NT2/D1 (cell line): ENCODE measurements around the gene TMEM98.

ENCODE experiments used
- DNase-seq: peaks from one replicate; pipeline ENCODE4 v3.0.0-alpha.2; 2011; ENCODE audit warnings: low read depth, low spot score
- H3K27me3 ChIP-seq: 2 replicates; pipeline ENCODE4 v1.6.0; 2011; ENCODE audit warnings: mild to moderate bottlenecking; ENCODE audit not compliant: insufficient read length, insufficient read depth
- H3K36me3 ChIP-seq: 2 replicates; pipeline ENCODE4 v1.6.1; 2011; ENCODE audit warnings: mild to moderate bottlenecking, low read length, mixed read lengths; ENCODE audit not compliant: insufficient read depth, insufficient read length
- H3K4me1 ChIP-seq: 2 replicates; pipeline ENCODE4 v1.5.1; 2011; ENCODE audit not compliant: insufficient read depth, insufficient read length
- H3K4me3 ChIP-seq: 2 replicates; pipeline ENCODE4 v1.5.1; 2011; ENCODE audit warnings: low read depth; ENCODE audit not compliant: insufficient read length
- H3K9ac ChIP-seq: 2 replicates; pipeline ENCODE4 v1.6.0; 2011; ENCODE audit warnings: low read depth; ENCODE audit not compliant: insufficient read length
- H3K9me3 ChIP-seq: 2 replicates; pipeline ENCODE4 v1.5.1; 2011; ENCODE audit warnings: mild to moderate bottlenecking, low read length; ENCODE audit not compliant: insufficient read depth
- SUZ12 ChIP-seq: IDR thresholded peaks from 2 replicates; pipeline ENCODE4 v1.6.1; 2011; ENCODE audit not compliant: insufficient read length, insufficient read depth; ENCODE audit errors: extremely low read depth
- YY1 ChIP-seq: IDR thresholded peaks from 2 replicates; pipeline ENCODE4 v1.6.1; 2011; ENCODE audit not compliant: insufficient read length, insufficient read depth
- ZNF274 ChIP-seq: IDR thresholded peaks from 2 replicates; pipeline ENCODE4 v1.6.1; 2011; ENCODE audit warnings: mild to moderate bottlenecking, low read depth, low read length

TMEM98 gene

DNA sequence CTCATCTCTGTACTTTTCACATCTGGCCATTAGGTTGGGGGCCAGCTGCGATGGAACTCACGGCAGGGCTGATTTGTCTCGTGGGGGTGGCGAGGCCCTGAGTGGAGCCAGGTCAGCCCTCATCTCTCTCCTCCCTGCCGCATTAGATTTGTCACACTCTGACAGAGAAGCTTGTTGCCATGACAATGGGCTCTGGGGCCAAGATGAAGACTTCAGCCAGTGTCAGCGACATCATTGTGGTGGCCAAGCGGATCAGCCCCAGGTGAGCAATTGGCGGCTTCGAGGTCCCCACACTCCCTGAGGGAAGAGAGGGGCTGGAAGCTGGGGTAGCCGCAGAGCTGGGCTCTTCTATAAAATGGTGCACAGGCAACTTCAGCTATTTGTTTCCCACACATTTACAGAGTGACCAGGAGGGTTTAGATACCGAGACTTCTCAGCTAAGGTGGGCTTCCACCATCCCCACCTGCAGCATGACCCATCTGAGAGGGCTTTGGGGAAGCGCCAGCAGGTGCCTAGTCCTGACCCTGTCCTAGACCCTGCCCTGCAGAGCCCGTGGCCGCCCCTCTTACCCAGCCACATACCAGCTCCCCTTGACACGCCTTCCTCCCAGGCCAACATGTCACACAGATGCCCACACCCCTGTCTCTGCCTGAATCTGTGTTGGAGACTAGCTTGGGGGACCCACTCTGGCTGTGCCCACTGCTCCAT, 8.4 kb downstream of the TMEM98 start:
- Histone ChIP-seq H3K27me3 (no peaks in the 10 kb centered on the region), H3K36me3 (peaks cover 85% of the 10 kb centered on the region), H3K4me3 (no peak overlapping the region), H3K9me3 (peaks cover 7% of the 10 kb centered on the region; the same call in 1 of the 2 replicates), H3K4me1 (peaks cover 6% of the 10 kb centered on the region), H3K9ac (no peak overlapping the region)
- TF ChIP-seq YY1 (no peak), SUZ12 (no peak), ZNF274 (no peak)
- no peak for DNase-seq

DNA sequence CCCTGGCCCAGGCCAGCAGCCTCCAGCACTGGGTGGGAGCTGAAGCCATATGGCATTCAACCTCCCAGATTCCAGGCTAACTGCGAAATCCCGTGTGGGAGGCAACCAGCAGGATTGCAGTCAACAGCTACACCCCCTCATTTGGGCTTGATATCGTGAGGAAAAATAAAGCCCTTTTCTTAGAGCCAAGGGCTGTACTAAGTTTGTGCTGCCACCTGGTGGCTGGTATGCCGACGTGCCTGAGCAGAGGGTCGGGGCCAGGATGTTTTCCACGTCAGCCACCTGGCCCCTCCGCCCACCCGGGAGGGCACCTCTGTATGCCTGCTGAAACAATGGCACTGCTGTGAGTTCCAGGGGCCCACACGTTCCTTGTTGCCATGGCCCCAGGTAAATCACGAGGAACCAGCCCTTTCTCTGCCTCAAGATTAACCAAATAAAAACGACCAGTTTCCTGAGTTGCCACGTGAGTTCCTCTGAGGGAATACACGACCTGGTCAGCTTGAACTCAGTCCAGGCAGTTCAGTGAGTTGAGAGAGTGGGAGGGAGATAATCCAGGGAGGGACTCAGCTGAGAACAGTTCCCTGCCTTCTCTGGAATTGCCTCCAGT, 9.0 kb downstream of the TMEM98 start:
- peak; percentile 58 for DNase-seq

DNA sequence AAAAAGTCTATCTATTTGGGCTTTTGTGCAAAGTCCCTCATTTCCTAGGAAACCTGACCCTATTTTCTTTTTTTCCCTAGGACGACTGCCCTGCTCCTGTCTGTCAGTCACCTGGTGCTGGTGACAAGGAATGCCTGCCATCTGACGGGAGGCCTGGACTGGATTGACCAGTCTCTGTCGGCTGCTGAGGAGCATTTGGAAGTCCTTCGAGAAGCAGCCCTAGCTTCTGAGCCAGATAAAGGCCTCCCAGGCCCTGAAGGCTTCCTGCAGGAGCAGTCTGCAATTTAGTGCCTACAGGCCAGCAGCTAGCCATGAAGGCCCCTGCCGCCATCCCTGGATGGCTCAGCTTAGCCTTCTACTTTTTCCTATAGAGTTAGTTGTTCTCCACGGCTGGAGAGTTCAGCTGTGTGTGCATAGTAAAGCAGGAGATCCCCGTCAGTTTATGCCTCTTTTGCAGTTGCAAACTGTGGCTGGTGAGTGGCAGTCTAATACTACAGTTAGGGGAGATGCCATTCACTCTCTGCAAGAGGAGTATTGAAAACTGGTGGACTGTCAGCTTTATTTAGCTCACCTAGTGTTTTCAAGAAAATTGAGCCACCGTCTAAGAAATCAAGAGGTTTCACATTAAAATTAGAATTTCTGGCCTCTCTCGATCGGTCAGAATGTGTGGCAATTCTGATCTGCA, 12.9 kb downstream of the TMEM98 start:
- Histone ChIP-seq H3K36me3 (peaks cover 59% of the 10 kb centered on the region), H3K9ac (no peak overlapping the region), H3K27me3 (no peaks in the 10 kb centered on the region), H3K4me3 (no peak overlapping the region), H3K4me1 (peaks cover 6% of the 10 kb centered on the region), H3K9me3 (peaks cover 7% of the 10 kb centered on the region; the same call in 1 of the 2 replicates)
- DNase-seq: no peak
- TF ChIP-seq ZNF274: no peak

More for the DNA sequence above, 9.0 kb downstream of the TMEM98 start:
- TF ChIP-seq ZNF274 (no peak), SUZ12 (no peak), YY1 (no peak)
- Histone ChIP-seq H3K27me3 (no peaks in the 10 kb centered on the region), H3K36me3 (peaks cover 85% of the 10 kb centered on the region), H3K4me1 (peaks cover 6% of the 10 kb centered on the region), H3K9me3 (peaks cover 7% of the 10 kb centered on the region; the same call in 1 of the 2 replicates), H3K4me3 (no peak overlapping the region), H3K9ac (no peak overlapping the region)

DNA sequence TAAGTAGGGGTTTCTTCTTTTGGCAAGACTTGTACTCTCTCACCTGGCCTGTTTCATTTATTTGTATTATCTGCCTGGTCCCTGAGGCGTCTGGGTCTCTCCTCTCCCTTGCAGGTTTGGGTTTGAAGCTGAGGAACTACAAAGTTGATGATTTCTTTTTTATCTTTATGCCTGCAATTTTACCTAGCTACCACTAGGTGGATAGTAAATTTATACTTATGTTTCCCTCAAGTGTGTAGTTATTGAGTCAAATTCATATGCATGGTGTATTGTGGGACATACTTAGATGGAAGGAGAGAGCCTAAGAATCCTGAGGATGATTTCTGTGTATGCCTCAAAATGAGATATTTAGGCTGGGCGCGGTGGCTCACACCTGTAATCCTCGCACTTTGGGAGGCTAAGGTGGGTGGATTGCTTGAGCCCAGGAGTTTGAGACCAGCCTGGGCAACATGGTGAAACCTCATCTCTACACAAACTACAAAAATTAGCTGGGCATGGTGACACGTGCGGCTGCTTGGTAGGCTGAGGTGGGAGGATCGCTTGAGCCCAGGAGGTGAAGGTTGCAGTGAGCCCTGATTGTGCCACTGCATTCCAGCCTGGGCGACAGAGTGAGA, 13.6 kb downstream of the TMEM98 start:
- Histone ChIP-seq H3K9ac (no peak overlapping the region), H3K4me1 (peaks cover 8% of the 10 kb centered on the region), H3K36me3 (peaks cover 52% of the 10 kb centered on the region), H3K4me3 (no peak overlapping the region), H3K27me3 (no peaks in the 10 kb centered on the region), H3K9me3 (peaks cover 7% of the 10 kb centered on the region; the same call in 1 of the 2 replicates)
- no peak for TF ChIP-seq ZNF274
- TF ChIP-seq YY1: no peak
- DNase-seq: no peak

DNA sequence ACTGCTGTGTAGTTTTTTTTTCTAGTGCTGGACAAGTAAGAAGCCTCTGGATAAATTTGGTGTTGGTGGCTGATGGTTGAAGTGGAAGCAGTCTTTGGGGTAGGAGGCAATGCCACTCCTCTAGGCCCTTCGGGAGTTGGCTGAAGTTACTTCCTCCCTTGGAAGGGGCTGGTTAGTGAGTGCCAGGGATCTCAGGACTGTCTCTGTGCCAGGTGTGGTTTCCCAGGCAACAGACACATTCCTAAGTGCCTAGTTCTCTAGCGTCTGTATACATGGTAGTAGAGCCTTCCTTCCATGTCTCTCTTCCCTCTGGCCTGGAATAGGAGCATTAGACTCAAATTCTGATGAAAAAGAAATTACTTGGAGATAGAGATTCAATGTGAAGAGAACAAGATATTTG, 15.3 kb downstream of the TMEM98 start:
- H3K9ac ChIP-seq: no peak overlapping the region
- H3K36me3 ChIP-seq: peaks cover 37% of the 10 kb centered on the region
- no peak for DNase-seq

DNA sequence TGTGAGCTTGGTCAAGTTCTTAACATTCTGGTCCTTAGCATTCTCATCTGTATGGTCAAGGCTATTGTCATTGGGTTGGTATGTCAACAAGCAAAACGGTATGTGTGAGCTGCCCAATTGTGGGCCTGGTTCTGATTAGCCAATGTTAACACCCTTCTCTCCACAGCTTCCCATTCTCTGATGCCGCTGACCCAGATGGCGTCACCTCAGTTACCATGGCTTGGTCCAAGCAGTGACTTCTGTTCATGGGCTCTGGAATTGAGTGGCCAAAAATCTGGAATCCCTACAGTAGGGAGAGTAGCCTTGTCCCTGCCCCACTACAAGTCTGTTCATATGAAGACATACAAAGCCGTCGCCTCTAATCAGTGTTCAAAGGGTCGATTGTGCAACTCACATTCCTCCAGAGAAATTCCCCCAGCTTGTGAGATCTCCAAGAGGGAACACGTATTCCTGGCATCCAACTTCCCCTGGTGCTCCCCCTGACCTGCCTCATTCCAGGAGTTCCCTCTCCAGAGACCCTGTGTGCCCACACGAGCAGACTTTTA, 15.8 kb downstream of the TMEM98 start:
- Histone ChIP-seq H3K9ac (no peak overlapping the region), H3K4me3 (no peak overlapping the region), H3K9me3 (peaks cover 7% of the 10 kb centered on the region; the same call in 1 of the 2 replicates), H3K27me3 (no peaks in the 10 kb centered on the region), H3K4me1 (peaks cover 2% of the 10 kb centered on the region), H3K36me3 (peaks cover 34% of the 10 kb centered on the region)
- no peak for DNase-seq
- TF ChIP-seq ZNF274: no peak
- no peak for TF ChIP-seq YY1
- TF ChIP-seq SUZ12: no peak

More for the DNA sequence above, 15.3 kb downstream of the TMEM98 start:
- no peak overlapping the region for H3K4me3 ChIP-seq
- TF ChIP-seq SUZ12: no peak
- no peak for TF ChIP-seq YY1
- TF ChIP-seq ZNF274: no peak
- H3K4me1 ChIP-seq: peaks cover 2% of the 10 kb centered on the region
- H3K9me3 ChIP-seq: peaks cover 7% of the 10 kb centered on the region; the same call in 1 of the 2 replicates
- H3K27me3 ChIP-seq: no peaks in the 10 kb centered on the region
